ENCODE data around the gene CIDEB. TPM values are rescaled to one million over a fixed set of nuclear protein-coding genes. Genes with fewer than 3 reads are reported as not detected.

Gene CIDEB
- total and polyA plus RNA-seq, 2 of the 8 experiments (the other 6 are each of a cell fraction or from before 2014, with no cell fraction given) = 0.11 TPM; not detected in 1

DNA sequence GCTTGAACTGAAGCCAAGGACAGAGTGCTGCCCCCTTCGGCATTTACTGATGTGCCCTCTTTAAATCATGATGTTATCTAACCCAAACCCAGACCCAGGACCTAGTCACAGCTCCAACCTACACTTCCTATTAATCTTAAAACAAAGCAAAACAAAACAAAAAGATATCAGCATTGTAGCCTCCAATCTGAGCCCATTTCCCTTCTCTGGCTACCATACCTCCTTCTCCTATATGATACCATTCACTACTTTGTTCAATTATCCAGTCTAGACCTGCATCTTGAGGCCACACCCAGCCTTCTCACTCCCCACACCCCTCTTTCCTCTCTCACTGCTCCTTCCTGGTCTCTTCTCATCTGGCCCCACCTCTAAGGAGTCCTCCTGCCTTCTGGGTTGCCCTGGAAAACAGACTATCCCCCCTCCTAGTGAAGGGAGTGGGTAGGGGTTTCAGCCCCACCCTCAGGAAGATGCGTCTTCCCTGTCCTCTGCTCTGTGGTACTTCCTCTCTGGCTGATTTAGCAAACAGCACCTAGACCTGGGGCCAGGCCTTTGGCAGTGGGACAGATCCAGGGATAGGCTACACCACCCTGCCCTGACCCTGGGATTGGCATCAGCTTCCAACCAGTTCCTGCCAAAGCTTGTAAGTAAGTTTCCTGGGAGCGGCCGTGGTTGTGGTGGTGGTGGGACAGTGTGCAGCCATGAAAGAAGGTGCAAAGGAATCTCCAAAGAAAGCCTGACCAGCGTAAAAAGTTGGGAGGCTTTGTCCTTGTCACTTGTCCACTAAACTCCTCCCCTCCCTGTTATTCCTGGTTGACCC lies 6.8 kb upstream of the CIDEB start (continued):
- TF ChIP-seq, protein P1, sequence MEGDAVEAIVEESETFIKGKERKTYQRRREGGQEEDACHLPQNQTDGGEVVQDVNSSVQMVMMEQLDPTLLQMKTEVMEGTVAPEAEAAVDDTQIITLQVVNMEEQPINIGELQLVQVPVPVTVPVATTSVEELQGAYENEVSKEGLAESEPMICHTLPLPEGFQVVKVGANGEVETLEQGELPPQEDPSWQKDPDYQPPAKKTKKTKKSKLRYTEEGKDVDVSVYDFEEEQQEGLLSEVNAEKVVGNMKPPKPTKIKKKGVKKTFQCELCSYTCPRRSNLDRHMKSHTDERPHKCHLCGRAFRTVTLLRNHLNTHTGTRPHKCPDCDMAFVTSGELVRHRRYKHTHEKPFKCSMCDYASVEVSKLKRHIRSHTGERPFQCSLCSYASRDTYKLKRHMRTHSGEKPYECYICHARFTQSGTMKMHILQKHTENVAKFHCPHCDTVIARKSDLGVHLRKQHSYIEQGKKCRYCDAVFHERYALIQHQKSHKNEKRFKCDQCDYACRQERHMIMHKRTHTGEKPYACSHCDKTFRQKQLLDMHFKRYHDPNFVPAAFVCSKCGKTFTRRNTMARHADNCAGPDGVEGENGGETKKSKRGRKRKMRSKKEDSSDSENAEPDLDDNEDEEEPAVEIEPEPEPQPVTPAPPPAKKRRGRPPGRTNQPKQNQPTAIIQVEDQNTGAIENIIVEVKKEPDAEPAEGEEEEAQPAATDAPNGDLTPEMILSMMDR (IDR thresholded peaks at IDR 0.05; ENCODE audit: control extremely low read depth in 1 of 3, insufficient read depth in 1 of 3, low read depth in 1 of 3, low read length in 3 of 3) = no peak
- TF ChIP-seq SAP30 (IDR thresholded peaks at IDR 0.05; ENCODE audit: insufficient read depth, insufficient replicate concordance, low read length) = no peak
- TF ChIP-seq MAFK (IDR thresholded peaks at IDR 0.05; ENCODE audit: low read depth, low read length) = no peak
